Suprapubic skin (tissue), 4 donors: Measurements from ENCODE around the gene TUBB2A. TPM values are rescaled to one million over a fixed set of nuclear protein-coding genes. Genes with fewer than 3 reads are reported as not detected.

Source experiments
- DNase-seq, 2 donors: peaks; one replicate each; pipeline ENCODE4 v3.0.0-alpha.2; 2019; ENCODE audit warnings: low spot score in 2 of 2
- H3K27ac ChIP-seq: fragments of 200-600 bp; sonication (generic); one replicate; pipeline ENCODE4 v1.5.1; 2019
- H3K27me3 ChIP-seq: fragments of 200-600 bp; sonication (generic); one replicate; pipeline ENCODE4 v1.5.1; 2019
- H3K36me3 ChIP-seq: fragments of 200-600 bp; sonication (generic); one replicate; pipeline ENCODE4 v1.5.1; 2019
- H3K4me1 ChIP-seq: fragments of 200-600 bp; sonication (generic); one replicate; pipeline ENCODE4 v1.5.1; 2019
- H3K4me3 ChIP-seq: fragments of 200-600 bp; sonication (generic); one replicate; pipeline ENCODE4 v1.5.1; 2019; ENCODE audit warnings: mild to moderate bottlenecking
- H3K9me3 ChIP-seq: fragments of 200-600 bp; sonication (generic); one replicate; pipeline ENCODE4 v1.5.1; 2019
- EP300 ChIP-seq: sonication (generic); formaldehyde crosslinking; IDR thresholded peaks from one replicate; pipeline ENCODE4 v1.6.1; 2017; ENCODE audit warnings: antibody characterized with exemption
- POLR2A ChIP-seq, 2 donors: fragments of 450-650 bp; IDR thresholded peaks; one replicate each; pipeline ENCODE4 v1.6.1; 2017; ENCODE audit warnings: antibody characterized with exemption in 2 of 2, mild to moderate bottlenecking in 2 of 2, moderate library complexity in 2 of 2
- POLR2AphosphoS5 ChIP-seq, 3 donors: sonication (generic); formaldehyde crosslinking; IDR thresholded peaks; one replicate each; pipeline ENCODE4 v1.6.1; 2017; ENCODE audit warnings: antibody characterized with exemption in 3 of 3
- WGBS: methylation state at CpG from one replicate; pipeline ENCODE4 v1.1.5; 2018; 5-methylcytosine and 5-hydroxymethylcytosine counted together
- total RNA-seq, 4 donors: library from RNA; depleted of rRNA; stranded (reverse); fragments of >200 nt; gene quantifications; one replicate each; pipeline ENCODE4 v1.1.0, GENCODE V29; 2016
- TF ChIP-seq, protein P1 (sequence below), 2 donors: fragments of 200-600 bp in 1 of 2; fragments of 450-650 bp in 1 of 2; sonication (generic) in 1 of 2; IDR thresholded peaks; one replicate each; pipeline ENCODE4 v1.5.1; 2016 to 2019; ENCODE audit warnings: antibody characterized with exemption in 2 of 2, mild to moderate bottlenecking in 1 of 2, moderate library complexity in 1 of 2

TUBB2A gene
- total RNA-seq, 4 donors from 2014 or later: 121 to 338 (median 242) TPM

DNA sequence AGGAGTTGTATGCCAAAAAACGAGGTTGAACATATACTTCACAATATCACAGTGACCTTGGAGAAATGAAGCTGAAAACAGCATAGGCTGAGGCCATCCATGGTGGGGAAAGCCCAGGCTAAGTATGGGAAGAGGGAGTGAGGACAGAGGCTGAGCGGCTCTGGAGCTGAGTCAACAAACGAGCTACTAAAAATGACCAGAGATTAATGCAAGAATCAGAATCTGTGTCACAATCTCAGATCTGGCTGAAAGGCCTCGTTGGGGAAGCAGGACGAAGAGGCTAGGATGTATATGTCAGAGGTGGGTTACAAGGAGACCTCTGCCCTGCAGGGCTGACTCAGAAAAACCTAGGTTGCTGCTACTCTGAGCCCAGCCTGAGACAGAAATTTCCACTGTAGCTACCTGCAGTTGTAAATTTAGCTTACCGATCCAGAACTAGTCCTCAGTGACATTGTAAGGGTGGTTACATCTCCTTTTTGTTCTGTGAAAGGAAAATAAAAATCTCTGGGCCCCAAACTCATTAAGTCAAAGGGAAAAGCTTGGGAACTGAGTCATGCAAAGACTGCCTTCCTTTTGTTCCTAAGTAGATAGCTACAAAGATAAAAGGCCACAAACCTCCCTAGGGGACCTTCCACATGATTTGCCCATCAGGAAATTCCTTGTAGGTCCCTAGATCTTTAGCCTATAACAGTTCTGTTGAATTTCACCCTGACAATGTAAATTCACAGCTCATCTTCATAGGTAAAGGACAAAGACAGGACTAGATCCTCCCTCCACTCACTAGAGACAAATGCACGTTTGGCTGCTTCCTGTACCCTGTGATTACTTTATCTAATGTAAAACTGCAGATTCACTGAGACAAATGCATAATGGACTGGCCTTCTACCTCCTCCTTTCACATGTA, 8.5 kb upstream of the TUBB2A start:
- WGBS: 77% methylated on average over 7 of the region's 7 CpGs
- TF ChIP-seq EP300 (no peak), POLR2AphosphoS5 (IDR thresholded peaks at IDR 0.05) (no peak), POLR2A (IDR thresholded peaks at IDR 0.05) (no peak)
- TF ChIP-seq, protein P1, sequence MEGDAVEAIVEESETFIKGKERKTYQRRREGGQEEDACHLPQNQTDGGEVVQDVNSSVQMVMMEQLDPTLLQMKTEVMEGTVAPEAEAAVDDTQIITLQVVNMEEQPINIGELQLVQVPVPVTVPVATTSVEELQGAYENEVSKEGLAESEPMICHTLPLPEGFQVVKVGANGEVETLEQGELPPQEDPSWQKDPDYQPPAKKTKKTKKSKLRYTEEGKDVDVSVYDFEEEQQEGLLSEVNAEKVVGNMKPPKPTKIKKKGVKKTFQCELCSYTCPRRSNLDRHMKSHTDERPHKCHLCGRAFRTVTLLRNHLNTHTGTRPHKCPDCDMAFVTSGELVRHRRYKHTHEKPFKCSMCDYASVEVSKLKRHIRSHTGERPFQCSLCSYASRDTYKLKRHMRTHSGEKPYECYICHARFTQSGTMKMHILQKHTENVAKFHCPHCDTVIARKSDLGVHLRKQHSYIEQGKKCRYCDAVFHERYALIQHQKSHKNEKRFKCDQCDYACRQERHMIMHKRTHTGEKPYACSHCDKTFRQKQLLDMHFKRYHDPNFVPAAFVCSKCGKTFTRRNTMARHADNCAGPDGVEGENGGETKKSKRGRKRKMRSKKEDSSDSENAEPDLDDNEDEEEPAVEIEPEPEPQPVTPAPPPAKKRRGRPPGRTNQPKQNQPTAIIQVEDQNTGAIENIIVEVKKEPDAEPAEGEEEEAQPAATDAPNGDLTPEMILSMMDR (IDR thresholded peaks at IDR 0.05): no peak
- Histone ChIP-seq H3K27me3 (no peaks in the 10 kb centered on the region), H3K9me3 (no peaks in the 10 kb centered on the region), H3K4me3 (no peak overlapping the region), H3K36me3 (no peaks in the 10 kb centered on the region), H3K27ac (no peak overlapping the region), H3K4me1 (peaks cover 25% of the 10 kb centered on the region)
- no peak for DNase-seq

DNA sequence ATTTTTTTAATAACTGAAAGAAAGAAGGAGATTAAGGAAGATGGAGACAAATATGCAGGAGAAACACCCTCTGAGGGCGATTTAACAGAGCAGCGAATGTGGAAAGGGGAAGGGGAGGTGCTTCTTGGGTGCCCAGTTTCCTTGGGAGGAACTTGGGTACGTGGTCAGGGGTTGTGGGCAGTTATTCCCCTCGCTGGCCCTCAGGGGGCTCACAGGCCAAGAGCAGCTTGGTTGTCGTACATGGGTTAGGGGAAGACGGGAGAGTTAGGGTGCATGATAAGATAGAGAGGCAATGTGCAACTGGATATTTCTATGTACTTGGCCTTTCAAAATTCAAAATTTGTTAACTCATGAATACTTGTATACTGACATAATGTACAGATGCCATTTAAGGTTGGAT, 7.0 kb upstream of the TUBB2A start:
- Histone ChIP-seq H3K27ac (no peak overlapping the region), H3K9me3 (no peaks in the 10 kb centered on the region), H3K4me3 (no peak overlapping the region), H3K27me3 (no peaks in the 10 kb centered on the region), H3K36me3 (no peaks in the 10 kb centered on the region), H3K4me1 (peaks cover 39% of the 10 kb centered on the region)
- TF ChIP-seq POLR2A (IDR thresholded peaks at IDR 0.05) (no peak), EP300 (no peak), POLR2AphosphoS5 (IDR thresholded peaks at IDR 0.05) (no peak)
- TF ChIP-seq, protein P1 (IDR thresholded peaks at IDR 0.05): no peak
- WGBS: 97% methylated on average over 6 of the region's 6 CpGs
- peak in 1 of 2 donors; percentile 48 for DNase-seq

DNA sequence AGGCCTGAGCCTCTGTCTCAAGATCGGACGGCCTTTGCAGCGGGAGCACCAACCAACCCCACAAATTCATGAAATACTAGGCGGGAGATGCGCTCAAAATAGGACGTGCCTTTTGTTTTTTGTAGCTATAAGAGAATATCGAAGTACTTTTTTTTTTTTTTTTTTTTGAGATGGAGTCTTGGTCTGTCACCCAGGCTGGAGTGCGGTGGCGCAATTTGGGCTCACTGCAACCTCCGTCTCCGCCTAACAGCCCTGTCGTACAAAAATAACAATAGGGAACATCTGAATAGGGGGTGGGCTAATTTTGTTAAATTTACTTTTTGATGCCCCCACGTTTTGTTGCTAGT, 5.9 kb upstream of the TUBB2A start:
- no peaks in the 10 kb centered on the region for H3K36me3 ChIP-seq
- TF ChIP-seq, protein P1 (IDR thresholded peaks at IDR 0.05): no peak
- TF ChIP-seq POLR2A (IDR thresholded peaks at IDR 0.05) (no peak), EP300 (no peak), POLR2AphosphoS5 (IDR thresholded peaks at IDR 0.05) (no peak)
- peaks cover 51% of the 10 kb centered on the region for H3K4me1 ChIP-seq
- no peaks in the 10 kb centered on the region for H3K9me3 ChIP-seq
- 14% methylated on average over 13 of the region's 13 CpGs for WGBS
- H3K27me3 ChIP-seq: no peaks in the 10 kb centered on the region
- peak overlapping the region; percentile 84 for H3K4me3 ChIP-seq
- no peak for DNase-seq
- peak overlapping the region; percentile 99 for H3K27ac ChIP-seq

DNA sequence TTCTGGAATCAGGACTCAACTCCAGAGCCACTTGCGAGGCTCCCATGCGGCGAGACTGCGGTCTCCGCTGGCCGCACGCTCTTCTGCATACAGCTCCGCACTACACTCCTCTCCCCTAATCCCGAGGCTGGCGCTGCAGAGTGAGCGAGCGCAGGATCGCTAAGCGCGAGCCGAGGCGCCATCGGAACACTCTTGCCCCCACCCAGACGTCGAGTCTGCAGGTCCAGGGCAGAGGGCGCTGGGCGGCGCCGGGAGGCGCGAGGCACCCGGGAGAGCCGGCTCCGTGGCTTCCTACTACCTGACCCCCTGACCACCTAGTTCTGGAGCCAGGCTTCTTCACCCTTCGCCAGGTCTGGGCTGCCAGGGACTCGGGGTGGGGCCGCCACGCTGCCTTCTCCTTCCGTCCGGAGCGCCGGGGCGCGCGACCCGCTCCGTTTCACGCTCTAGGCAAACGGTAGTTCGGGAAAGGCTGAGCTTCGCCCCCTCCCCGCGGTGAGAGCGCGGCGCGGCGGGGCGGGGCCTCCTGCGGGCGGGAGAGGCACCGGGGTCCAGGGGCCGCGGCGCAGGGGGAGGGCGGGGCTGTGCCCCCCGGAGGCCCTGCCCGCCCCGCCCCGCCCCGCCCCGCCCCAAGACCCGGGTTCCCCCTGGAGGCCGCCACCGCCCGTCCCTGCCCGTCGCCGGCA, 5.4 kb upstream of the TUBB2A start:
- DNase-seq: peak in 1 of 2 donors; percentile 83

More for the DNA sequence above, 5.4 kb upstream of the TUBB2A start:
- Histone ChIP-seq H3K9me3 (no peaks in the 10 kb centered on the region), H3K4me1 (peaks cover 56% of the 10 kb centered on the region), H3K36me3 (no peaks in the 10 kb centered on the region), H3K27me3 (no peaks in the 10 kb centered on the region), H3K4me3 (peak overlapping the region; percentile 84), H3K27ac (peak overlapping the region; percentile 99)
- TF ChIP-seq POLR2AphosphoS5 (IDR thresholded peaks at IDR 0.05) (peak in 1 of 3 donors; percentile 28), POLR2A (IDR thresholded peaks at IDR 0.05) (peak in 1 of 2 donors; percentile 50), EP300 (no peak)
- TF ChIP-seq, protein P1 (IDR thresholded peaks at IDR 0.05): peak in 1 of 2 donors; percentile 3
- under 1% methylated on average over 13 of the region's 74 CpGs for WGBS
